Measurements from ENCODE around the gene RARG.

Gene RARG

GRCh38 chr12:53231921-53232645 lies at the start of gene RARG:
Gene RARG (minus strand): TSS chr12:53232209. CDS start chr12:53227545, 4,664 bp downstream.
- DNase-seq, result no peak

DNA sequence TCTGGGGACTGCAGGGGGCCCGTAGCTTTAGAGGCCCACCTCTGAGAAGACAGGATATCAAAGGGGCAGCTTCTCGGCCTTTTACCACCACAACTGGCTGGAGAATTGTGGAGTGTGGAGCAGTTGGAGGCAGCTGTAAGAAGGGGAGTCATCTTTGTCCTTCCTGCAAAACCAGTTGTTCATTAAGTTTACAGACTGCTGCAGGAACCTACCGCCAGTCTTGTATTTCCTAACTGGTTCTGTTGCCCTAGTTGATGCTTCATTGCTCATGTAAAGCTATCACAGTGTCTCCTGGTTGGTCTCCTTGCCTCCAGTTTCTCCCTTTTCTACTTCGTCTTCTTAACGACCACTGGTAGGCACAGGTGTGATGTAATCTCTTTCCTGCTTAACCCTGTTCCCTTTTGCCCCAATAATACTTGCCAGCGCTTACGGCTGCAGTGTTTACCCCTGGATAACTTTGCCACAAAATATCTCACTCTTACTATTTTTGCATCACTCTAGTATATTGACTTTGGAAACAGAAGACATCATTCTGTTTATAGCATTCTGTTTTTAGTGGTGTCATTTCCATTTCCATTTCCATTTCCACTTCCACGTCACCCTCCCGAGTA lies 48.0 kb upstream of the RARG start:
- no peak for DNase-seq

DNA sequence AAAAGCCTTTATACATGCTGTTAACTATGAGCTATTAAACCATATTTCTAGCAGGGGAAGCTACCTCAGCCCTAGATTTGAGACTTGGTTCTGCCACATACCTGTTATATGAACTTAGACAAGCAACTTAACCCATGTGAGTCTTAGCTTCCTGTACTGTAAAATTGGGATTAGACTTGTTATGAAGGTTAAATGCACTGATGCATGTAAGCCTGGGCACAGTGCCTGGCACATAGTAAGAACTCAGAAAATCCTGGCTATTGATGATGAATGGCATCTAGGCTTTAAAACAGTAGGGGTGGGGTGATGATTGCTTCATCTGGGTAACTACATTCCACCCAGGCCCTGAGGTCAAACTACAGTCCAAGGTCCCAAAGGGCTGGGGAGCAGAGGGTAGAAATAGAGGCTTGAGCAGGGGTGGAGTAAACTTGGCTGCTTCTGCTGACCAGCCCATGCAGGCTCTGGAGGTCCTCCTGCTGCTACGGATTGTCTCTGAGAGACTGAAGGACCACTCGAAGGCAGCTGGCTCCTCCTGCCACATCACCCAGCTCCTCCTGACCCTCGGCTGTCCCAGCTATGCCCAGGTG lies 47.4 kb upstream of the RARG start:
- no peak for DNase-seq

DNA sequence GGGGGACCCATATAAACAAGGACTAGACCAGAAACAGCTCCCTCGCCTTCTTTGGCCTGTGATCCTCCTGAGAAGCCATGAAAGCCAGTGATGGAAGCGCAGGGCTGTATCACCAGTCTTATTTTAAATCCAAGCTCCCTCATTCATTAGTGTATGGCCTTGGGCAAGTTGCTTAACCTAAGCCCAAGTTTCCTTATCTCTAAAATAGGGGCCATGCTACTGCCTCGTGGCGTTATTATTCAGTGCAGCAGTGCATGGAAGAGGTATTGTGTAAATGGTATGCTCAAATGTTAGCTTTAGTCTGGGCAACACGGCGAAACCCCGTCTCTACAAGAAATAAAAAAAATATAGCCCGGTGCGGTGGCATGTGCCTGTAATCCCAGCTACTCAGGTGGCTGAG lies 46.0 kb upstream of the RARG start:
- no peak for DNase-seq

DNA sequence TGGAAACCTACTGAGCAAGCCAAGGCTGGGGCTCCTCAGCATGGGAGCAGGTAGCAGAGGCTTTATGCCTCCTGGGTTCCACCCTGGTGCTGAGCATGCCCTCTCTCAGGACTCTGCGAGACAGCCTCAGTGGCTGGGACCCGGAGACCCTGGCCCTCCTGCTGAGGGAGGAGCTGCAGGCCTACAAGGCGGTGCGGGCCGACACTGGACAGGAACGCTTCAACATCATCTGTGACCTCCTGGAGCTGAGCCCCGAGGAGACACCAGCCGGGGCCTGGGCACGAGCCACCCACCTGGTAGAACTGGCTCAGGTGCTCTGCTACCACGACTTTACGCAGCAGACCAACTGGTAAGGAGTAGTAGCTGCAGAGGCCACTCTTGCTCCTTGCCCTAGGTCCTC lies 44.5 kb upstream of the RARG start:
- DNase-seq, result no peak

DNA sequence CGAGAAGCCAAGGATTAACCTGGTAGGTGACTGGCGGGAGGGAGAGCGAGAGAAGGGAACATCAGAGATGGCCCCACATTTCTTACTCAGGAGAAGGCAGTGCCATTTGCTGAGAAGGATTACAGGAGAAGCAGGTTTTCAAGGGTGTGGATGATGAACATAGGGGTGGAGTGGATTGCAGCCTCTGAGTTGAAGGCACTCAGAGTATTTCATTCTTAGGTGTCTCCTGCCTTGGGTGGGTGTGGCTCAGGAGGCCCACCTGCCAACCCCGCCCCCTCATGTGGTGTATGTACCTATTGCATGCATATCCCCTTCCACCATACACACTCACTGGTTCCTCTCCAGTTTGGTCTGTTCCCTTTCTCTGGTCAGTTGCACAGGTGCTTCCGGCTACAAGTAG lies 42.4 kb upstream of the RARG start:
- DNase-seq, result no peak

- DNase-seq, result no peak
Observed at GRCh38 chr12:53268630-53269562, 36.9 kb upstream of the RARG start.

- DNase-seq, result peak; percentile 39
Observed at GRCh38 chr12:53267999-53268629, 36.1 kb upstream of the RARG start, which contains the start of gene ESPL1. Gene ESPL1 (plus strand): TSS chr12:53268299. CDS start chr12:53268767, 468 bp downstream.

GRCh38 chr12:53267306-53267998 lies 35.4 kb upstream of the RARG start:
- no peak for DNase-seq

DNA sequence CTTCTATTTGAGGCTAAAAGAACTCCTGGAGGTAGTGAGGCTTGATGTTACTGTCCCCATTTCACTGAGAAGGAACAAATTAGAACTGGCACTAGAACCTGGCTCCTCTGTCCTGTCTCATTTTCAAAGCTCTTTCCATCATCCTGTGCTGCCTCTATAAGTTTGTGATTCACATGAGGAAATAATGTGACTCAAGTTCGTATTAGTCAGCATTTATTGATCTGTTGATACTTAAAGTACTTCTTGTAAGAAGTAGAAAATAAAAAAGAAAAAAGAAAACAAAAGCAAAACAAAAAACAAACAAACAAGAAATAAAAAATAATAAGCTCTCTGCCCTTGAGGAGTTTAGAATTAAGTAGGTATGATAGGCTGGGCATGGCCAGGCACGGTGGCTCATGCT lies 33.8 kb upstream of the RARG start:
- no peak for DNase-seq

- DNase-seq, result no peak
Observed at GRCh38 chr12:53259891-53260290, 27.9 kb upstream of the RARG start.

- no peak for DNase-seq
Observed at GRCh38 chr12:53258541-53259539, 26.8 kb upstream of the RARG start.

GRCh38 chr12:53255996-53256395 lies 24.0 kb upstream of the RARG start:
- peak; percentile 60 for DNase-seq

DNA sequence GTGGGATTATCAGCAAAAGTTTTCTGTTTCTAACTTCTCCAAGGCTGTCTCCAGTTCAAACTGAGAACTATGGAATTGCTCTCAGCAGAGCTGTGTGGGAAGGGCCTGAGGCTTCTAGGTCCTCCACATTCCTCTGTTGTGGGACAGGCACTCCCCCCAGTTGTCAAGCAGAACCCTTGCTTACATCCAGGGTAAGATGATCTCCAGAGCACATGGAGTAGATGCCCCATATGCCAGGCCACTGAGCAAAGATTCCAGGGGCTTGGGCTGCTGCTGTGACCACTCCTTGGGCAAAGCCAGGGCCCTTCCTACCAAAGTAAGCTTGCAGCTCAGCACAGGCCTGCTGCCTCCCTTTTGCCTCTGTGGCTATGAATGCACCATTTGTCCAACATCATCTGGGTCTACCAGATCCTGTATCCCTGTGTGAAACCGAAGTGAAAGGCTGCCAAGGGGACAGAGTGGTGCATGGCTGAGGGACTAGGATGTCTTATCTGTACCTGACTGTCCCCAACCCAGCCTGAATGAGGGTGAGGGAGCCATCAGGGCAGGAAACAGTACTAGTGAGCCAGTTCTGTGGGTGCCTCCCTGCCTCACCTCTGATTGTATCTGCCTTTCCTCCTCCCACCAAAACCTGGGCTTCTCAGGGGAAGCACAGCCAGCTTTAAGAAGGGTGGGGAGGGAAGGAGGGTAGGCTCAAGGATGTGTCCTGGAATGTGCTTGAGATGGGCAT lies 23.0 kb upstream of the RARG start:
- no peak for DNase-seq

GRCh38 chr12:53253298-53253697 lies 21.3 kb upstream of the RARG start:
- DNase-seq, result no peak

- no peak for DNase-seq
Observed at GRCh38 chr12:53252349-53252916, 20.4 kb upstream of the RARG start.

GRCh38 chr12:53251477-53252348 lies 19.7 kb upstream of the RARG start:
- DNase-seq, result peak; percentile 43

- no peak for DNase-seq
Observed at GRCh38 chr12:53245286-53245685, 13.3 kb upstream of the RARG start.

DNA sequence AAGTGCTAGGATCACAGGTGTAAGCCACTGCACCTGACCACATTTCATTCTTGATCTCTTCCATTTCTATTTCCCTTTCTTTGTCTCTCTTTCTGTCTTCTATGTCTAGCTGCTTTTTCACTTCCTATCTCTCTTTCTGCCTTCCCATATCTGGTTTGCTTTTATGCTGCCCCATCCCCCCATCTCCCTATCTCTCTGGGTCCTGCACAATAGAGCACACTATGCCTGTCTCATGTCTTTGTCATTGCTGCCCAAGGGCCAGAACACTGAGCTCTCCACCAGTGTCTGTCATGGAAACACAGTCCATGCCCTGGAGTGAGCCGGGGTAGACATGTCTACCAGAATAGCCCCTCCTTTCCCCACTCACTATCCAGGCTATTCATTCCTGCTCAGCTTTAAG lies 12.3 kb upstream of the RARG start:
- no peak for DNase-seq

Measured in GF-D8 (cell line).